Measurements from ENCODE around the gene WDR82.

WDR82 gene

DNA sequence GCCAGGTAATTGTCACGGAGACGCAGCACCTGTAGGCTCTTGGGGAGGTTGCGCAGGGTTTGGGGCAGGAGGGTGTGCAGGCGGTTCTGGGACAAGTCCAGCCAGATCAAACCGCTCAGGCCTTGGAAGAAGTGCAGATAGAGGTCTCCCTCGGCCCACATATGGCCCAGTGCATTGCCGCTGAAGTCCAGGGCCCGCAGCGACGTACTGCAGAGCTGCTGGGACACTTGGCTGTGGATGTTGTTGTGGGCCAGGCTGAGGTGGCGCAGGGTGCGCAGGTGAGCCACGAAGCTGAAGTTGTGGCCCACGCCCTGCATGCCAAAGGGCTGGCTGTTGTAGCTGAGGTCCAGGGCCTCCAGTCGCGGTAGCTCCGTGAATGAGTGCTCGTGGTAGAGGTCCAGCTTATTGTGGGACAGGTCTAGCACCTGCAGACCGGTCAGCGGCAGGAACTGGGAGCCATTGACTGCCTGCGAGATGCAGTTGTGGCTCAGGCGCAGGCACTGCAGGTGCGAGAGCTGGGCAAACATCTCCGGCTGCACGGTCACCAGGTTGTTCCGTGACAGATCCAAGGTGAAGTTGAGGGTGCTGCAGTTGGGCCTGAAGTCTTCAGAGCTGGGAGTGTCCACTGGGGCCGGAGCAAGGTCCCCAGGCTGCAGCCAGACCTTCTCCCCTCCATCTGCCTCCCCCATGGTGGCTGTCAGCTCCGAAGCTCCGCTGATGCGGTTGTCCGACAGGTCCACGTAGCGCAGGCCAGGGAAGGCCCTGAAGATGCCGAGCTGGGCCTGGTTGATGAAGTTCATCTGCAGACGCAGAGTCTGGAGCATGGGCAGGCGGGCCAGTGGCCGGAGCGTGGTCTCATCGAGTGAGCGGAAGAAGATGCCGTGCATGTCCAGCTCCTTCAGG is 55.9 kb downstream of the WDR82 start:
- no peak for DNase-seq (ENCODE audit: low read depth in 2 of 2)

- DNase-seq (ENCODE audit: low read depth in 2 of 2): no peak
Observed at GRCh38 chr3:52221563-52222318, 56.7 kb downstream of the WDR82 start.

DNA sequence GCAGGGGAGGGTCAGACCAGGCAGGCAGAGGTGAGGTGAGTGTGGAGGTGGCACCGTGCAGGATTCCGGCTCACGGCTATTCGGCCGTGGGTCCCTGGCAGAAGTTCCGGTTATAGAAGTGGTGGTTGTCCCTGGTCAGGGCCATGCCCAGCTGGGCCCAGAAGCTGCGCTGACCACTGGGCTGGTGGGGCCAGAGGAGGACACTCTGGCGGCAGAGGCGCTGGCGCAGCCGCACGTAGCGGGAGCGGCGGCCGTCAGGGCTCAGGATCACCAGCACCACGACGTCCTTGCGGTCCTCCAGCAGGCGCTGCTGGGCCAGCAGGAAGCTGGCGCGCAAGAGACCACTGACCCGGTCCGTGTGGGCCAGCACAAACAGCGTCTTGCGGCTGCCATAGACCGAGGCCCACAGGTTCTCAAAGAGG is 57.3 kb downstream of the WDR82 start:
- no peak for DNase-seq (ENCODE audit: low read depth in 2 of 2)

- peak; percentile 60 to 66 for DNase-seq (ENCODE audit: low read depth in 2 of 2)
Observed at GRCh38 chr3:52220380-52221026, 57.9 kb downstream of the WDR82 start.

DNA sequence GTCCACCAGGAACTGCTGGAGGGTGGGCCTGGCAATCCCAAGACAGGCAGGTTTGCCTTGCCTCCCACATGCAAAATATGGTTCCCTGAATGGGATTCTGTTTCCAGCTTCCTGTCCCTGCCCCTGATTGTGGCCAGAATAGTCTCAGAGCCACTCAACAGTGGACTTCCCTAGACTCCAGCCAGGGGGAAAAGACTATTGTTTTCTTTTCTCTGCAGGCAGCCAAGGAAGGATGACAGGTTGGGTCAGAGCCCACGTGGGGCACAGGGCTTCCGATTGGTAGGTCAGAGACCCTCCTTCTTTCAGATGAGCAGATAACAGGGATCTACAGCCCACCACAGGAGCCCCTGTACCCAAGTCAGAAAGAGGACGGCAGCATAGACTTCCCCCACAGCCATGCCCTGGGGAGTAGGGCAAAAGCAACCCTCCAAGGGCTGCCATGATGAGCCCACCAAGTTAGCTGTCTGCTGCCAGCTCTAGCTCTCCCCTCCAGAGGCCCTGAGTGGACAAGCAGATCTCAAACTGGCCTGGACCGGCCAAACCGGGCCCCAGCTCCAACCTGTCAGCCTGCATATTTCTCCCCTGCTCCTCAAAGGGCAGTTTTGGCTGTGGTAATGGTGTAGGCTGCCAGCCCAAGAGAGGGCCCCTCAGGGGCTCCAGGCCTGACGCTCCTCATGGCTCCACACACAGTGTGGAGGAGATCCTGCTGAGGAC is 59.4 kb downstream of the WDR82 start:
- no peak for DNase-seq (ENCODE audit: low read depth in 2 of 2)

GRCh38 chr3:52218454-52218853 is 60.0 kb downstream of the WDR82 start:
- DNase-seq (ENCODE audit: low read depth in 2 of 2): no peak

- no peak for DNase-seq (ENCODE audit: low read depth in 2 of 2)
Observed at GRCh38 chr3:52218026-52218425, 60.4 kb downstream of the WDR82 start.

GRCh38 chr3:52217409-52217805 is 61.0 kb downstream of the WDR82 start:
- DNase-seq (ENCODE audit: low read depth in 2 of 2): no peak

GRCh38 chr3:52216585-52217408 is 61.7 kb downstream of the WDR82 start:
- peak in 1 of 2 donors; percentile 27 for DNase-seq (ENCODE audit: low read depth in 2 of 2)

DNA sequence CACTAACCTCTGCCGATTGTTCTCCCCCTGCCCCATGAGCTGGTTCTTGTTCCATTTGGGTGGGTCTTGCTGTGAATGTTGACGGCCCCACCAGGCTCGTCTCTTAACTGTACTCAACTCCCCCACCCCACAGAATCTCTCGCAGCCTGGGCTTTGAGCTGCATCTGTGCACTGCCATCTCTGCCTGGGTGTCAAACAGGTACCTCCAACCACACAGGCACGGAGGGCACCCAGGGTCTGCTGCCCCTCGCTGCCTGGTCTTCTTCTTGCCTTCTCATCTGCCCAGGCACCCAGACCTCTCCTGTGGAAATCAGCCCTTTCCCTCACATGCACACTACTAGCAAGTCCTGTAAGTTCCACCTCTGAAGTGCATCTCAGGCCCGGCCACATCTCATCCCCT is 63.1 kb downstream of the WDR82 start:
- no peak for DNase-seq (ENCODE audit: low read depth in 2 of 2)

- DNase-seq (ENCODE audit: low read depth in 2 of 2): no peak
Observed at GRCh38 chr3:52213901-52214300, 64.5 kb downstream of the WDR82 start.

DNA sequence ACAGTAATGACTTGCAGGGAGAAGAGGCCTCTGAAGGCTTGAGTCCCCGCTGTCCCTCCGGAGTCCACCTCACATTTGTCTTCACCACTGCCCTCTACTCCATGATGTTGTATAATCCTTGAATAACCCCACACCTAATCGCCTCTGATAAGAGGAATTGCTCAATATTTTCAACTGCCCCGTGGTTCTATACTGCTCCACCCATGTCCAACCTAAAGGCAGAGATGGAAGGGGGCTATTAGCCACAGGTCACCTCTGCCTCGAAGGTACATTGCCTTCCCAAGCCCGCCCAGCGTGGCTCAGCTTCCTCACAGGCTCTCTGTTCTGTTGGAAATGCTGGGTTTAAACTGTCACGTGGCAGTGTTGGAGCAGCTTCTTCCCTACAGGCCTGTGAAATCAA is 65.4 kb downstream of the WDR82 start:
- DNase-seq (ENCODE audit: low read depth in 2 of 2): no peak

- DNase-seq (ENCODE audit: low read depth in 2 of 2): no peak
Observed at GRCh38 chr3:52211268-52211891, 67.1 kb downstream of the WDR82 start.

DNA sequence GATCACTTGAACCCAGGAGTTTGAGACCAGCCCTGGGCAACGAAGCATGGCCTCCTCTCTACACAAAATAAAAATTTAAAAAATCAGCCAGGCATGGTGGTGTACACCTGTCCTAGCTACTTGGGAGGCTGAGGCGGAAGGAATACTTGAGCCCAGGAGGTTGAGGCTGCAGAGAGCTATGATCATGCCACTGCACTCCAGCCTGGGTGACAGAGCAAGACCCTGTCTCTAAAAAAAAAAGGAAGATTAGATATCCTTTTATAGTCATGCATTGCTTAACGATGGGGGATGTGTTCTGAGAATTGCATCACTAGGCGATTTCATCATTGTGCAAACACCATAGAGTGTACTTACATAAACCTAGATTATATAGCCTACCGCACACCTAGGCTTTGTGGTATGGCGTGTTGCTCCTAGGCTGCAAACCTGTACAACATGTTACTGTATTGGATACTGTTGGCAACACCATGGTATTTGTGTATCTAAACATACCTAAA is 67.9 kb downstream of the WDR82 start:
- no peak for DNase-seq (ENCODE audit: low read depth in 2 of 2)

GRCh38 chr3:52210037-52210436 is 68.4 kb downstream of the WDR82 start:
- DNase-seq (ENCODE audit: low read depth in 2 of 2): no peak

DNA sequence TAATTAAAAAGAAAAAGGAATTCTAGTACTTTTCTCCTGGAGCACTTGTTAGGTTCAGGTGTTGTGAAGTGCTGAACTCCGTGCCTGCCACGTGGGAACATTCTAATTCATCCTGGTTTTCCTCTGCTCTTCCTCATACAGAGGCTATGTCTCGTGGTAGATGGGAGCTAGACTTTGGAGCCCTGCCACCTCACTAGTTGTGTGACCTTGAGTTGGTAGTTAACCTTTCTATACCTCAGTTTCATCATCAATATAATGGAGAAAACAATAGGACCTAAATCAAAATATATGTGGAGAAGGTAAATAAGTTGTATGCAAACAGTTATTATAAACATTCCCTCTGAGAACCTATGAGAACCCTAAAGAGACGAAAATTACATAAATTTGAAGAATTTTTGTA is 69.9 kb downstream of the WDR82 start:
- DNase-seq (ENCODE audit: low read depth in 2 of 2): no peak

GRCh38 chr3:52205727-52206372 is 72.6 kb downstream of the WDR82 start:
- no peak for DNase-seq (ENCODE audit: low read depth in 2 of 2)
